ENCODE results near the gene ZNF428.

DNA sequence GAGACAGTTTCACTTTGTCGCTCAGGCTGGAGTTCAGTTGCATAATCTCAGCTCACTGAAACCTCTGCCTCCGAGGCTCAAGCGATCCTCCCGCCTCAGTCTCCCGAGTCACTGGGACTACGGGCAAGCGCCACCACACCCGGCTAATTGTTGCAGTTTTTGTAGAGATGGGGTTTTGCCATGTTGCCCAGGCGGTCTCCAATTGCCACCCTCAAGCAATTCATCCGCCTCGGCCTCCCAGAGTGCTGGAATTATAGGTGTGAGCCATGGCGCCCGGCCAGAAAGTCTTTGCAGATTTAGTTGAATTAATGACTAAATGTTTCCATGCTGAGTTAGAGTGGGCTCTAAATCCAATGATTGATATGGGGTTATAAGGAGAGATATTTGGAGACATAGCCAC is 24.8 kb upstream of the ZNF428 start:
- TF ChIP-seq, protein P1, sequence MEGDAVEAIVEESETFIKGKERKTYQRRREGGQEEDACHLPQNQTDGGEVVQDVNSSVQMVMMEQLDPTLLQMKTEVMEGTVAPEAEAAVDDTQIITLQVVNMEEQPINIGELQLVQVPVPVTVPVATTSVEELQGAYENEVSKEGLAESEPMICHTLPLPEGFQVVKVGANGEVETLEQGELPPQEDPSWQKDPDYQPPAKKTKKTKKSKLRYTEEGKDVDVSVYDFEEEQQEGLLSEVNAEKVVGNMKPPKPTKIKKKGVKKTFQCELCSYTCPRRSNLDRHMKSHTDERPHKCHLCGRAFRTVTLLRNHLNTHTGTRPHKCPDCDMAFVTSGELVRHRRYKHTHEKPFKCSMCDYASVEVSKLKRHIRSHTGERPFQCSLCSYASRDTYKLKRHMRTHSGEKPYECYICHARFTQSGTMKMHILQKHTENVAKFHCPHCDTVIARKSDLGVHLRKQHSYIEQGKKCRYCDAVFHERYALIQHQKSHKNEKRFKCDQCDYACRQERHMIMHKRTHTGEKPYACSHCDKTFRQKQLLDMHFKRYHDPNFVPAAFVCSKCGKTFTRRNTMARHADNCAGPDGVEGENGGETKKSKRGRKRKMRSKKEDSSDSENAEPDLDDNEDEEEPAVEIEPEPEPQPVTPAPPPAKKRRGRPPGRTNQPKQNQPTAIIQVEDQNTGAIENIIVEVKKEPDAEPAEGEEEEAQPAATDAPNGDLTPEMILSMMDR (IDR thresholded peaks at IDR 0.05; ENCODE audit: low read depth, low read length, missing input control), result no peak
- TF ChIP-seq, protein P2, sequence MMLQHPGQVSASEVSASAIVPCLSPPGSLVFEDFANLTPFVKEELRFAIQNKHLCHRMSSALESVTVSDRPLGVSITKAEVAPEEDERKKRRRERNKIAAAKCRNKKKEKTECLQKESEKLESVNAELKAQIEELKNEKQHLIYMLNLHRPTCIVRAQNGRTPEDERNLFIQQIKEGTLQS (IDR thresholded peaks at IDR 0.05), result no peak
- no peak for TF ChIP-seq TAF1 (conservative IDR thresholded peaks at IDR 0.05)
- TF ChIP-seq JUND (IDR thresholded peaks at IDR 0.05), result no peak
- no peak for TF ChIP-seq GABPA (IDR thresholded peaks at IDR 0.05 in 1 of 2, conservative IDR thresholded peaks at IDR 0.05 in 1 of 2)
- TF ChIP-seq, protein P3, sequence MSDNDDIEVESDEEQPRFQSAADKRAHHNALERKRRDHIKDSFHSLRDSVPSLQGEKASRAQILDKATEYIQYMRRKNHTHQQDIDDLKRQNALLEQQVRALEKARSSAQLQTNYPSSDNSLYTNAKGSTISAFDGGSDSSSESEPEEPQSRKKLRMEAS (IDR thresholded peaks at IDR 0.05), result no peak
- TF ChIP-seq SP1 (IDR thresholded peaks at IDR 0.05), result no peak
- no peak for TF ChIP-seq YY1 (IDR thresholded peaks at IDR 0.05)
- TF ChIP-seq EGR1 (IDR thresholded peaks at IDR 0.05; ENCODE audit: low read depth in 2 of 2), result no peak
- TF ChIP-seq RAD21 (IDR thresholded peaks at IDR 0.05), result no peak
- TF ChIP-seq FOXA1 (IDR thresholded peaks at IDR 0.05), result no peak
- TF ChIP-seq HNF4A (conservative IDR thresholded peaks at IDR 0.05), result no peak
